GM18505 (cell line): ENCODE measurements around the gene NF1.

Experiments
- ATAC-seq: cut with Tn5 transposase; IDR thresholded peaks from one replicate; pipeline ENCODE4 v1.9.1; 2021; ENCODE audit not compliant: unreplicated experiment
- POLR2A ChIP-seq: IDR thresholded peaks from 4 replicates; pipeline ENCODE4 v1.6.1; 2011; ENCODE audit warnings: borderline replicate concordance; ENCODE audit not compliant: insufficient read depth, insufficient read length; ENCODE audit errors: extremely low read depth

NF1 gene

DNA sequence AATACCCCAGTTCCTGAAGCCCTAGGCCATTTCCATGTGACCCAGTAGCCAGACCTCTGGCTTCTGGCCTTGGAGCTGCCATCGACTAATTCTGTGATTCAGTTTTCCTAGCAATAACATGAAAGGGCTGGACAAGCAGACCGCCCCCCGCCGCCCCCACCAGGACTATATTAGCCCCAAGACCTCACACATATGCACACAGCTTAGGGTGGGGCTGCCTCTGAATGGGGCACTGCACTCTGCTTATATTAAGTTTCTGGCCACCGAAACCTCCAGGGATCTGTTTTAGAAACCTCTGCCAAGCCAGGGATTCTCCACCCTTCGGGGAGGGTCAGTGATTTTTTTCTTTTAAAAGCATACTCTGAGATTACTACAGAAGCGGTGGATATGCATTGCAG is 299.0 kb downstream of the NF1 start:
- ATAC-seq: no peak
- no peak for TF ChIP-seq POLR2A

DNA sequence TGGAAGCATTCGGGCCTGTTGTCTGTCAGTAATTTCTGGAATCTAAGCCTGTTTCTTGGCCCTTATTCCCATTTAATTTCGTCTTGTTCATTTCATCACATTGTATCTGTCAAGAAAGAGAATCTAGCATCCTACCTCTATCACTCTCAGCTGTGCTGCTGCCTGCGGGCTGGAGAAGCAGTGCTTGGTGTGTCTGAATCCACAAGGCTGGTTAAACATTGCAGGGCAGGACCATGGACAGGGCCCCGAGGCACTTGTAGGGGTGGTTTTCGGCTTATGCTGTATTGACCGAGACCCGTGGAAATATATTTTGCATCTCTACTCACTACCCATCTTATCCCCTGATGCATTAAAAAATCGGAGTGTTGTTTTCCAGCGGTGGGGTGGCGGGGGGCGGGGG is 299.8 kb downstream of the NF1 start:
- TF ChIP-seq POLR2A: no peak
- ATAC-seq: no peak

DNA sequence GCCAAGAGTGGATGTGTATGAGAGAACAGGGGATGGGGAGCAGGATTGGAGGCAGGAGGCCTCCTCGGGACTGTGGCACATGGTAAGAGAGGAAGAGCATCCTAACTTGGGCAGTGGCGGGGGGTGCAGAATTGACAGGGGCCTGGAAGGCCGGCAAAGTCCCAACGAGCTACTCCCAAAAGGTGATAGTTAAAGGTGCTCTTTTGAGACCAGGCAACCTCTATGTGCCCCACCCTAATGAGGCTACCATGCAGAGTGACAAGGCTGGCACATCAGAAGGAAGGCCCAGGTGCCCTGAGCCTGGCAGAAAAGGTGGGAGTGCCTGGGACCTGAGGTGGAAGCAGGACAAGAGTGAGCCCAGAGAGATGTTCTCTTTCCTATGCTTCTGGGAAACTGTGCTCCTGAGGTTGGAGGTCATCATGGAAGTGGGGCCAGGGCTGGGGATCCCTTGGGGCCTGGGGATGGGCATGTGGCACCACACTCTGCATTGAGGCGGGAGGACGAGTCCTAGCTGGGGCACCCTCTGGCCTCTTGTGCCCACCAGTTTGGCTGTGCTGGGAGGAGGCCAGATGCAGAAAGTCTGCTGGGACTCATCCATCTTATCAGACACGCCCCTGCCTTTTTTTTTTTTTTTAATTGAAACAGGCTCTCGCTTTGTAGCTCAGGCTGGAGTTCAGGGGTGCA is 302.6 kb downstream of the NF1 start:
- TF ChIP-seq POLR2A: no peak
- ATAC-seq: no peak

DNA sequence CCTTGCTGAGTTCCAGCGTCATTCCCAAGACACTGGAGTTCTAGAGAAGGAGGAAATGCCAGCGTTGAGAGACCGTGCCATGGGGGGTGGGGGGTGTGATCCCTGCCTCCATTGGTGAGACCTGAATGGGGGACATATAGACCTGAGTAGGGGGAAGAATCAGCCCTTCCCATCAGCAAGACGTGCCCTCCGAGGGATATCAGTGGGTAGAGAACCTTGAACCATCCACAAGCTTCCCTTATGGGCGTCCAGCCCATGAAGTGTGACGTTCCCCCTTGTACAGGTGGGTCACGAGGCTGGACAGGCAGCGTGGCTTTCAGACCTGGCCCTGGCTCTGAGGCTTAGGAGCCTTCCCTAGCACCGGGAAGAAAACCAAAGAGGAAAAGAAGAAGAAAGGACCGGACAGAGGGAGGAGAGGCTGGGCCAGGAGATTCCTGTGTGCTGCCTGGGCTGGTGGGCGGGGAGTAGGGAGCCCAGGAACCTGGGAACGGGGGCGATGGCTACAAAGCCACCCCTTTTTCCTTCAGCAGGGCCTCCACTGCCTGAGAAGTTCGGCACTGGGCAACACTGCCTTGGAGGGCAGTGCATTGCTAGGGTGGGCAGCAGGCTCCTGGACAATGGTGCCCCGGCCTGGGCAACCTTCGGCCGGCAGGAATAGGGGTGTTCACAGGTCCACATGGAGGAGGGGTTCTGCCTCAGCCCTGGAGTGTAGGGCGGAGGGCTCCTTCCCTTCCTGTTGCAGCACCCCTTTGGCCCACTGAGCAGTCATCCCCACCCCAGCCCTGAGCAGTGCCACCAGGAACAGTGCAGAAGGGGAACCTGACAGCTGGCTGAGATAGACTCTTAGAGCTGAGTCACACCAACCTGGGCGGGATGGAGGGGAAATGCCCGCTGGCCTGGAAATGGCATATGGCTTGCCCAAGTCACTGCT is 303.9 kb downstream of the NF1 start:
- no peak for ATAC-seq
- TF ChIP-seq POLR2A: no peak

DNA sequence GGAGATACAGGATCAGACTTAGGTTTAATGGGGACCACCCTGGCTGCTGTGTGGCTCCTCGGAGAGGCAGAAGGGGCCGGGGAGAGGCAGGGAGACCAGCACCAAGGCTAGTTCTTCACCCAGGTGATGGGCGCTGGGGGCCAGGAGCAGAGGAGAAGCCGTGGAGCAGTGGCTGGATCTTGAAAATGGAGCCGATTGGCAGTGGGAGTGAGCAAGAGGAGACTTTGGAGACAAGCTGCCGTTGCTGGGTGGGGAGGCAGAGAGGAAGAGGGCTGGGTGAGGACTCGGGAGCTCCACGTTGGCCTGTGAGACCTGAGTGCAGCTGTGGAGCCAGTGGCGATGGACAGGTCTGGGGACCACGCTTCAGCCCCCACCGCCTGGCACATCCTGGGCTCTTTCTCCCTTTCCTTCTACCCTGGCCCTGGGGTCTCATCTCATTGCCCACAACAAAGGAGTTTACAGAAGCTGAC is 305.7 kb downstream of the NF1 start:
- ATAC-seq: no peak
- TF ChIP-seq POLR2A: no peak

DNA sequence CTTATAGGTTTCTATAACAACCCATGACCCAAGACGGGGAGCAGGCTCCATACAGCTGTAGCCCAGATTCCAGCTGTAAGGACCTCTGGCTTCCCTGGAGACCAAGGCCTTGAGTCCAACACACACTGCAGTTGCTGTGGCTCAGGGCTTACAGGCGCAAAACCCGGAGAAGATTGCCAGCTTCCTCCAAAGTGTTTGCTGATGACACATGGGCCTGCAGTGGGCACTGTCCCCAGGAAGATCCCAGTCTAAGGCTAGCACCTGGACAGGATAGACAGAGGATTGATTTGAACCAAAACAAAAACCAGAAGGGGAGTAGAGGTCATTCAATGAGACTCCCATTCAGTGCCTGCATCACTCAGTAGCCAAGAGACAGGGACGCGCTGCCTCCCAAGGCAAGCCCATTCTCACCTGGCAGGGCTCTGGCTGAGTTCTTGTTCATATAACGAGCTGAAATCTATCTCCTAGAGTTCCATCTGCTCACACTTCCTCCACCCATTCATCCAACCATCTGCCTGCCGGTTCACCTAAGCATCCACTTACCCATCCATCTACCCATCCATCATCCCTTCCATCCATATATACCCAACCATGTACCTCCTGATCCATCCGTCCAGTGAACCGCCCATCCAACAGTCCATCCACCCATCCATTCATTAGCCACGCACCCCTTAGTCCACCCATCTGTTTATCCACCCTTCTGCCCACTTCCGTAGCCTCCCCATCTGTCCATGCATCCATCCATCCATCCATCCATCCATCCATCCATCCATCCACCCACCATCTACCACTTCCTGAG is 306.9 kb downstream of the NF1 start:
- no peak for TF ChIP-seq POLR2A
- ATAC-seq: no peak

- no peak for ATAC-seq
- TF ChIP-seq POLR2A: no peak
These were observed 309.5 kb downstream of the NF1 start for GRCh38 chr17:31404028-31404949.

DNA sequence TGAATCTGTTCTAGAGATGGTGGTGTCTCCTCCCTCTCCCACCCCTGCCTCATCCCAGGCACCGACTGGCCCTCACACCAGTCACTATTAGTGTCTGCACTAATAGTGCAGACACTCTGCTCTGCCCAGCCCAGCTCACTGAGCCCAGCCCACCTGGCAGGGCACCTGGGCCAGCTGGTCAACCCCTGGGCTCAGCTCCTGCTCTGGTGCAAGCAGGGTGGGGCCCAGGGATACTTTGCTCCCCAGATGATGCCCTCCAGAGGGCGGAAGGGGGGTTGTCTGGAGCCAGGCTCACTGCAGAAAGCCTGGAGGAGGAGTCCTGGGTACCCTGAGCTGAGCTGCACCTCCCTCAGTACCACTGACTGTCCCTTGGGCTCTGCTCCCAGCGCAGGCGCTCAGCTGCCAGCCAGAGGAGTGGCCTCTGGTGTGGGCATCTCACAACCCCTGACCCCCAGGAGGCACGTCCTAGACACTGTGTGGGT is 311.2 kb downstream of the NF1 start:
- TF ChIP-seq POLR2A: no peak
- ATAC-seq: no peak

DNA sequence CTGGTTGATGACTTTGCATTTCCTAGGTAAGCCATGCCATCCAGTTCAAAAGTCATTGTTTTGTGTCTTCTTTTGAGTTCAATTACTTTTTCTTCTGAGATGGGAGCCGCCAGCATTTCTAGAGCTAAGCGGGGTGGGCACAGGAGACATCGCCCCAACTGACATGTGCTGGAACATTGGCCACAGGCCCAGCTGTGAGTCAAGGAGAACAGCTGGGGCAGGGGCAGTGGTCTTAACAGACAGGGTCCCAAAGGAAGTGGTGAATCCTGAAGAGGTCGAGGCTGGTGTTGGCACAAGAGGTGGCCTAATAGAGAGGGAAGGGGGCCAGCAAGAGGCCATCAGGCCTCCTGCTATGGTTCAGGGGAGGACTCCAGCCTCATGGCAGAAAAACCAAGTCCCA is 313.8 kb downstream of the NF1 start:
- no peak for ATAC-seq
- TF ChIP-seq POLR2A: no peak

DNA sequence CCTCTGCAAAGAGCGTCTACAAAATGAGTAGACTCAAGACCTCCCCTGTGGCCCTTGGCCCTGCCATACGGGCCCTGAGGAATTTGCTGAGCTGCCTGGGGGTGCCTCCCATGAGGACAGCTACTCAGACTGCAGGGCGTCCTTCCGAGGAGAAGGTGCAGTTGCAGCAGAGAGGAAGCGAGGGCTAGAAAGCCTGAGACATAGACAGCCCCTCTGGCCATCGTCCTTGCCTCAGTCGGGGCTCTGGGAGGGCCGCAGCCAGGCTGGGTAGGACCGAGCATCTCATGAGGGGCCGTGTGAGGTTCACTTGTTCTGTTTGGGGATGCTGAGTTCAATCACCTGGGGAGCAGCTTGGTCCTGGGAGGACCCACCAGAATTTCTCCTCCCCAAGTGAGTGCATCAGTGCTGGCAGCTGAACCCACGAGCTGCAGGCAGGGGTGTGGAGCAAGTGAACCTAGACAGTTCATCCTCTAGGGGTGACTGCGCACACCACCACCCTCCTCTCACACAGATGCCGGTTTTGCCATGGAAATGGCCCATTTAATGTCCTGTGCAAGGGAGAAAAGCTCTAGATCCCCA is 317.0 kb downstream of the NF1 start:
- TF ChIP-seq POLR2A: no peak

DNA sequence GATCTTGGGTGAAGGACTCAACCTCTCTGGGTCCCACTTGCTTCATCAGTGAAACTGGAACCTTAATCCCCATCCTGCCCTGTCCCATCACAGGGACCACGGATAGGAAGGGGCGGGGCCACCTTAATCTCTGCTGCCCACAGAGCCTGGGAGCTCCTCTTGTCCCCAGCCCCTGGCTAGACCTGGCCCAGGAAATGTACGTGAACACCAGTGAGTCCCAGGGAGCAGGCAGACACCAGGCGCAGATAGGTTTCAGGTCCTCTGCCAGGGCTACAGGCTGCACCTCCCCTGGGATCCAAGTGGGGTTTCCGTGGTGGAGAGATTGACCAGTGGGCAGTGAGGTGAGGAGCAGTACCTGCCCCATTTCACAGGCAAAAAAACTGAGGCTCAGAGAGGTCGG is 317.7 kb downstream of the NF1 start:
- ATAC-seq: no peak
- TF ChIP-seq POLR2A: no peak

More for the DNA sequence above, 317.0 kb downstream of the NF1 start:
- ATAC-seq: no peak
